TTC549 (cell line): ENCODE results near the gene ARHGEF6.
"Not testable (repeated sequence)": the region's sequence is repeated elsewhere in the genome, so short reads cannot be mapped to it uniquely, and the experiment has no call there.

Experiments used
- FAIRE-seq: peaks from 2 replicates; lab custom pipeline; 2012; peaks lifted over from hg19 to GRCh38; lab: Jason Lieb, UNC

ARHGEF6 gene, protein sequence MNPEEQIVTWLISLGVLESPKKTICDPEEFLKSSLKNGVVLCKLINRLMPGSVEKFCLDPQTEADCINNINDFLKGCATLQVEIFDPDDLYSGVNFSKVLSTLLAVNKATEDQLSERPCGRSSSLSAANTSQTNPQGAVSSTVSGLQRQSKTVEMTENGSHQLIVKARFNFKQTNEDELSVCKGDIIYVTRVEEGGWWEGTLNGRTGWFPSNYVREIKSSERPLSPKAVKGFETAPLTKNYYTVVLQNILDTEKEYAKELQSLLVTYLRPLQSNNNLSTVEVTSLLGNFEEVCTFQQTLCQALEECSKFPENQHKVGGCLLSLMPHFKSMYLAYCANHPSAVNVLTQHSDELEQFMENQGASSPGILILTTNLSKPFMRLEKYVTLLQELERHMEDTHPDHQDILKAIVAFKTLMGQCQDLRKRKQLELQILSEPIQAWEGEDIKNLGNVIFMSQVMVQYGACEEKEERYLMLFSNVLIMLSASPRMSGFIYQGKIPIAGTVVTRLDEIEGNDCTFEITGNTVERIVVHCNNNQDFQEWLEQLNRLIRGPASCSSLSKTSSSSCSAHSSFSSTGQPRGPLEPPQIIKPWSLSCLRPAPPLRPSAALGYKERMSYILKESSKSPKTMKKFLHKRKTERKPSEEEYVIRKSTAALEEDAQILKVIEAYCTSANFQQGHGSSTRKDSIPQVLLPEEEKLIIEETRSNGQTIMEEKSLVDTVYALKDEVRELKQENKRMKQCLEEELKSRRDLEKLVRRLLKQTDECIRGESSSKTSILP

DNA sequence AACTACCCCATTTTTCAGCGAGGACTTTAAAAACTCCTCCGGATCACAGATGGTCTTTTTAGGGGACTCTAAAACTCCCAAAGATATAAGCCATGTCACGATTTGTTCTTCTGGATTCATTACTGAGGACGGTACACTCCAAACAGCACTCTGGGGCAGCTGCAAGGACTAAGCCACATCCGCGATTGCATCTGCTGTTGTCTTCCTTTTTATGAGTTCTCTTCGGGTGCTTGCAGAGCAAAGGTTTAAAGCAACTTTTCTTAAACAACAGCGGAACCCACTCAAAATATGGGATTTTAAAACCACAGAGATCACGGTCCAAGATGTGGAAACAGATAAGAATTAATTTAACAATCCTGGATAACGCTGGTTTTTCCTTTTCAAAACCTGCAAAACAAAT is at the start of gene ARHGEF6:
Gene ARHGEF6, minus strand, starts transcription at position 170 of the 400 bp plus-strand sequence. Its CDS starts 50 bp downstream, at position 120.
- FAIRE-seq = no peak

DNA sequence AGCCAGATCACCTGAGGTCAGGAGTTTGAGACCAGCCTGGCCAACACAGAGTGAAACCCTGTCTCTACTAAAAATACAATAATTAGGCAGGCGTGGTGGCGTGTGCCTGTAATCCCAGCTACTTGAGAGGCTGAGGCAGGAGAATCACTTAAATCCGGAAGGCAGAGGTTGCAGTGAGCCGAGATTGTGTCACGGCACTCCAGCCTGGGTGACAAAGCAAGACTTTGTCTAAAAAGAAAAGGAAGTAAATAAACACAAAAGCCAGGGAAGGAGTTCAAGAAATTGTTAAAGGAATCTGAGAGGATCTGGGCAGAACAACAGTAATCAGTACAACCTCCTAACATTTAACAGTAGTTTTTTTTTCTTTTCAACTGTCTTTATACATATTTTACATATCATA is 48.7 kb upstream of the ARHGEF6 start:
- FAIRE-seq = no peak

DNA sequence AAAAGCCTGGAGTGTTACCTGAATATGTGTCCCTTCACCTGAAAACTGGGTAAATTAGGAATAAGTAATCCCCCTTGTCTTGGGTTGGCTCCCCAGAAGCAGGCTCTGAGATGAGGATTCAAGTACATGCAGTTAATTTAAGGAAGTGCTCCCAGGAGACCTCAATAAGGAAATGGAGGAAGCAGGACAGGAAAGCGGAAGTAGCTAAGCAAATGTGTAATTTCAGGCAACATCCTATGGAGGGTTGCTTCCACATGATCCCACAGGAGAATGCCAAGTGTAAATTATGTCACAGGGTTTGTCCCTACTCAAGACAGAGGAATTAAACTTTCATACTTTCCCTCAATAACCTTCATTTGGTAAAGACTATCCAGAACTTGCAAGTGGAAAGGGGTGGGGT is 48.1 kb upstream of the ARHGEF6 start:
- FAIRE-seq = no peak

DNA sequence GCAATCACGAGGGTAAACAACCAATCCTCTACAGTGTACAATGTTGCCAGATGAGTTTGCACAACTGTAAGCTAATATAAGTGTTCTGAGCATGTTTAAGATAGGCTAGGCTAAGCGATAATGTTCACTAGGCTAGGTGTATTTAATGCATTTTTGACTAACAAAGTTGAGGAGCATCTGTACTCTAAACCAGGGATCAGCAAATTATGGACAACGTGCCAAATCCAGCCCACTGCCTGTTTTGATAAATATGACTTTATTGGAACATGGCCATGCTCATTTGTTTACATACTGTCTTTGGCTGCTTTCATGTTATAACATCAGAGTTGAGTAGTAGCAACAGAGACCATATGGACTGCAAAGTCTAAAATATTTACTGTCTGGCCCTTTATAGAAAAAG is 46.3 kb upstream of the ARHGEF6 start:
- FAIRE-seq = no peak

DNA sequence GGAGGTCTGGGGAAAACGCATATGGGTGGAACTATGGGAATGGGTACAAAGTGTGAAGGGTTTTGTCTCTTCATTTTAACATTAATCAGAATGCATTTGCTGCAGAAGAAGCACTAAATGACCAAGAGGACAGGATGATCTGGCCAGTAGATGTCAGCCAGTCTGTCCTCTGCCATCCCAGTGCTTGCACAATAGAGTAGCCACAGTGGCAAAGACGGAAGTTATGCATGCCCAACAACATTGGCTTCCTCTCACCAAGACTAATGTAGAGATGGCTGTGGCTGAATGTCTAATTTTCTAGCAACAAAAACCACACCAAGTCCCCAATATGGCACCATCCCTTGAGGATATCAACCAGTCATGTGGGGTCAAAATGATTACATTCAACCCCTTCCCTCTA is 45.0 kb upstream of the ARHGEF6 start:
- FAIRE-seq = no peak

DNA sequence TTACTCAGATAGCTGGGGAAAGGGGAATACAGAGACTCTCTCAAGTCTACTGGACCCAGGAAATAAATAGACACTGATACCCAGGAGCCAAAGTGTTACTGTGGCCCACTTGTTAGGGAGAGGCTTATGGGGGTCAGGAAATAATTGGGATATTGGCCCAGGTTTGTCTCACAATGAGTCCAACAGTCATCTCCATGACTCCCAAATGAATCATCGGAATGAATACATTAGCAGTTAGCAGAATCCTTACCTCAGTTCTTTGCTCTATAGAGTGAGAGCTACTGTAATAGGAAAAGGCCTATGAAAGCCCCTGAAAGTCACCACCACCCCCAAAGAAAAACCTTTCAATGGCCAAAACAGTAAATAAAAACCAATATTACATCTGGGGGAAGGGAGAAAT is 42.4 kb upstream of the ARHGEF6 start:
- no peak for FAIRE-seq

DNA sequence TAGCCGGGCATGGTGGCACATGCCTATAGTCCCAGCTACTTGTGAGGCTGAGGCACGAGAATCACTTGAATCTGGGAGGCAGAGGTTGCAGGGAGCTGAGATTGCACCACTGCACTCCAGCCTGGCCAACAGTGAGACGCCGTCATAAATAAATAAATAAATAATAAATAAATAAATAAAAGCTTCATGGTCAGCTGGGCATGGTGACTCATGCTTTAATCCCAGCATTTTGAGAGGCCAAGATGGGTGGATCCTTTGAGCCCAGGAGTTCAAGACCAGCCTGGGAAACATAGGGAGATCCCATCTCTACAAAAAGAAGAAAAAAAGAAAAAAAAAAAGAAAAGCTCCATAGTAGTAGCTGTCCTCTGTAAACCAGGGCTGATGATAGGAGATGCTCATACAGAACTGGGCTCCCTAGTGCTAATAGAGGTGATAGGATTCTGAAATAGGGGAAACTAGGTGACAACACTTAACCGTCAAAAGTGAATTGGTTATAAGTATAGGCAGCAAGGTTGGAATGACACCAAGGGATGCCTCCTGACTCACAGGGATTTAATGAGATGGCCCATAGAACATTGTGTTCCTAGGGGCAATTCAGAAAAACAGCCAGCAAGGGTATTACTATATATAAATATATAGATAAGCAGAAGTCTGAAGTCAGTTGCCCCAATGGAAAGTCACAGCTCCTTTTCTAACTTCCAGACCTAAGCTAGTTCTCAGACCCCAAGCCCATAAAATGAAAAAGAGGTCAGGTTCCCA is 41.8 kb upstream of the ARHGEF6 start:
- FAIRE-seq = no peak

DNA sequence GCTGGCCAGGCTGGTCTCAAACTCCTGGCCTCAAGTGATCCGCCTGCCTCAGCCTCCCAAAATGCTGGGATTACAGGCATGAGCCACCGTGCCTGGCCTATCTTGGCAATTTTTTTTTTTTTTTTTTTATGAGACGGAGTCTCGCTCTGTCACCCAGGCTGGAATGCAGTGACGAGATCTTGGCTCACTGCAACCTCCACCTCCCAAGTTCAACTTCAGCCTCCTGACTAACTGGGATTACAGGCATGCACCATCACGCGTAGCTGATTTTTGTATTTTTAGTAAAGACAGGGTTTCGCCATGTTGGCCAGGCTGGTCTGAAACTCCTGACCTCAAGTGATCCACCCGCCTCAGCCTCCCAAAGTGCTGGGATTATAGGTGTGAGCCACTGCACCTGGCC is 39.0 kb upstream of the ARHGEF6 start:
- not testable (repeated sequence) for FAIRE-seq

DNA sequence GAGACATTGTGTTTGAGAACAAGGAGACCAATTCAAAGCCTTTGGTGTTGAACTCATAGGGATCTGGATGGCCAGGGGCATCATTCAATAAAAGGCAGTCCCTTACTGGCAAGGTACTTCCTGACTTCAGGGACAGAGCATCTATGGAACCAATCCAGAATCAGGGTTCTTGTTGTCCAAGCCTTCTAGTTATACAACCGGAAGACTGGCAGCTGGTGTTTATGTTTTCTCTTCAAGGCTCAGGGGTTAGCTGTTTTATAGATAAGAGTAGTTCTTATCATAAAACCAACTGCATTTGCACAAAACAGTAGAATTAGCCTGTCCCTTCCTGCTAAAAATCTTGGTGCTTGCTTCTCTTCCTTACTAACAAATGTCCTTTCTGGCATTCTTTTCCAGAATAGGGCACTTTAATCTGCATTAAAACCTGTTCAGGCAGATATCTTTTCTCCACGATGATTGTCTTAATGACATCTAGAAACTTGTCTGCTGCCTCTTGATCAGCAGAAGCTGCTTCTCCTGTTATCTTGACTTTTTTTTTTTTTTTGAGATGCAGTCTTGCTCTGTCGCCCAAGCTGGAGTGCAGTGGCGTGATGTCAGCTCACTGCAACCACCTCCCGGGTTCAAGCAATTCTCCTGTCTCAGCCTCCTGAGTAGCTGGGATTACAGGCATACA is 38.4 kb upstream of the ARHGEF6 start:
- no peak for FAIRE-seq

DNA sequence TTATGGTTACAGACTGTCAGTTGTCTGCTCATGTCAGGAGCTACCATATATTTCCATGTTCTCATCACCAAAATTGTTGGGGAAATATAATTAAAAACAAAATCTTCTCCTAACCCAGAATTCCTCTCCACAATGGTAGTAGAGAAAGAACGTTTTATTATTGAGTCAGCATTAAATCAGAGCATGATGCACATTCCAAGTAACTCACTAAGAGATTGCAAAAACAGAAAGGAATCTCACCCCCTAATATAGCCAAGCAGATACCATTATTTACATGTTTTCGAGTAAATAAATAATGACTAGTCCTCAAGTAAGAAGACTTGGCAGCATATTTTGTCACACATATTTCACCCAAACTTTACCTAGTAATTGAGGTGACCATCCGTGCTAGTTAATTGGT is 36.2 kb upstream of the ARHGEF6 start:
- no peak for FAIRE-seq

DNA sequence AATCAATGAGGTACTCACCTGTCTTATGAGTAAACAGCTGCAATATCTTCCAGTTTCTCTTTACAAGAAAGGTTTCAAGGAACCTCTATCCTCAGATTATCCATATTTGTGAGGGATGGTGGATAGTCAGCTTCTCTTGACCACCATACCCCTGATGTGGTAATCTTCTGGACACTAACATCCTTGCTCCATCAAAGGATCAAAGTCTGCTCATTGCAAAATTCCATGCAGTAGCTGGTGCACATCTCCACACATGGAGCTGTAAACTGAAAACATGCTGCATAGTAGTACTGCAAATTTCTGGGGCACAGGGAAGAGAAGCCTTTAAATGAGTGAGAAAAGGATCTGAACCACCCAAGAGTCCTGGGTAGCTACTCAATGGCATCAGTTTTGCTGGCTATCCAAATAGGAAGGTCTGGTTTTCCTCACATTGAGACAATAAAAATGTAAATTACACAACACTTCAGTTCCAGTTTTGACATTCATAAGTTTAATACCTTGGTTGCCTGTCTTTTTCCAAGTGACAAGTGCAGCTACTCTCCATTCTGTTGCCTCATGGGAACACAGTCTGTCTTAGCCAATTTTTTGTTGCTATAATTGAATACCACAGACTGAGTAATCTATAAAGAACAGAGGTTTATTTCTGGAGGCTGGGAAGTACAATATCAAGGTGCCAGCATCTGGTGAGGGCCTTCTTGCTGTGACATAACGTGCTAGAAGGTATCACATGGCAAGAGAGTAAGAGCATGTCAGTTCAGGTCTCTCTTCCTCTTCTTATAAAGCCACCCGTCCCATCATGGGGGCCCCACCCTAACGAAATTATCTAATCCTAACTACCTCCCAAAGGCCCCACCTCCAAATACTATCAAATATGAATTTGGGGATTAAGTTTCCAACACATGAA is 34.4 kb upstream of the ARHGEF6 start:
- FAIRE-seq = no peak

DNA sequence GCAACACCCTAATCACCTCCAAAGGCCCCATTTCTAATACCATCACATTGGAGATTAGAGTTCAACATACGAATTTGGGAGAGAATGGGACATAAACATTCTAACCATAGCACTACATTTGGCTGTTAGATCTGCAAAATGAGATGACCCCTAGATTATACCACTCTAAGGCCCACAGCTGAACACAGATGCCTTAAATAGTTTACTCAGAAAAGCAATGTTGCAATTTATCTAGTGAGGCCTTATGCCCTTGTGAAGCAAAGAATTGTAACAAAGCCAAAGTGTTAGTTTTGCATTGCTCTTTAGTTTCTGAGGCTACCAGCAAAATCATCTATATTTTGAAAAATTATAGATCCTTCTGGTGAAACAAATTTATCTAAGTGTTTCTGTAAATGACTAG is 31.6 kb upstream of the ARHGEF6 start:
- no peak for FAIRE-seq

DNA sequence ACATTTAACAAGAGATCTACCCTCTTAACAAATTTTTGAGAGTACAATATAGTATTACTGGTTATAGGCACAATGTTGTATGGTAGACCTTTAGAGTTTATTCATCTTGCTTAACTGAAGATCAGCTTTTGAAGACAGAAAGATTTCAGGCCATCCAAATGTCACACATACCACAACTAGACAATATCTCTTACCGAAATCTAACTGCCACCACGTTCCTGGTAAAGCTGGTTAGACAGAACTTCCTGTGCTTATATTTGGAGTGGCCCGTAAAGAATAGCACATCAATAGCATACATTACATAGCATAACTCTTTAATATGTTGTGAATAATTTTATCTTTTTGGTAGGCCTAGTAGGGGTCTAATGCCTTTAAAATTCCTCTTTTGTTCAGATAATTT is 29.8 kb upstream of the ARHGEF6 start:
- no peak for FAIRE-seq

DNA sequence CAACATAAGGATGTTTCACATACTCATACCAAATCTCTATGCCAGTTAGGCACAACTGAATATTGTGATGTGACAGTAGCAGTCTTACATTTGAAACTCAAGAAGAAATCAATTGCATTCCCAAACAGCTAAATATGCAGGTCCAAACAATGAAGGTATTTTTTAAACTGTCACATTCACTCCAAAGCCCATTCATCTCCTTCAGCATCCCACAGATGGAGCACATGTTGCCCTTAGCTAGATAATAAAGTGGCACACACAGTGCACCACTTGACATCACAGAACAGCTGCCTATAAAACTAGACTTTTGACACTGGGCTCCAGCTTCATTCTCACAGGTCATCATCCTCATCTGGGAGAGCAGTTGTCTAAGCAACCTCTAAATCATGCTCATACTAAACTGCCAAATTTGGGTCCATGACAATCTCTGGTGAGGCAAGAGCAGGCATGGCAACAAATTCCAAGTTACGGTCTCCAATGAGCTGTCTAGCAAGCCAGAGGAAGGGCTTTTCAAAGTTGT is 26.2 kb upstream of the ARHGEF6 start:
- FAIRE-seq = no peak

DNA sequence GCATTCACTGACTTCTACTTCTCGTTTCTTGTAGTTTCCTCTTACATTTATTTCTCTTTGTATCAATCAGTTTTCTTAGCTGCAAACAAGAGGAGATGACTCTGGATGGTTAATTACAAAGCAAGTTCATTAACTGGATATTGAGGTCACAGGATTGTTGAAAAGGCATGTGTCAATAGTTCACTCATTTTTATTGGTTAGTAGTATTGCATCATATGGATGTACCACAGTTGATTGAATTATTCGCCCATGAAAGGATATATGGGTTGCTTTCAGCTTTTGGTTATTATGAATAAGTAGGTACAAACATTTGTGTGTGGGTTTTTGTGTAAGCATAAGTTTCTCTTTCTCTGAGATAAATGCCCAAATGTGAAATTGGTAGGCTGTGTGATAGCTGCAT is 21.8 kb upstream of the ARHGEF6 start:
- FAIRE-seq = no peak

DNA sequence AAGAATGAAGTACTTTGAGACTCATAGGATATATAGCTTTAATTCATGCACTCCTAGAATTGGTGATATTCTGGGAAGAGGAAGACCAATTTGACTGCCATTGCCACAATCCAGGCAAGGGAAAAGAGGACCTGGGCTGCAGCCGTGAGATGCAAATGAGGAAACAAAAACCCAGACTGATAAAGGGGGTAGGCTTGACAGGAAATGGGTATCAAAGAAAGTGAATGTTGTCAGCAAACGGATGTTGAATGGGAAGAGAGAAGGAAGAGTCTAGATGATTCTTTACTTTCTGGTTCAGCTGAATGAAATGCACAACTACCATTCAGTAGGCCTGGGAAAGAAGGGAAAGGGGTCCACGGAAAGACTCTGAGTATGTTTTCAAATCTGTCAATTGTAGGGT is 17.1 kb upstream of the ARHGEF6 start:
- FAIRE-seq = no peak

DNA sequence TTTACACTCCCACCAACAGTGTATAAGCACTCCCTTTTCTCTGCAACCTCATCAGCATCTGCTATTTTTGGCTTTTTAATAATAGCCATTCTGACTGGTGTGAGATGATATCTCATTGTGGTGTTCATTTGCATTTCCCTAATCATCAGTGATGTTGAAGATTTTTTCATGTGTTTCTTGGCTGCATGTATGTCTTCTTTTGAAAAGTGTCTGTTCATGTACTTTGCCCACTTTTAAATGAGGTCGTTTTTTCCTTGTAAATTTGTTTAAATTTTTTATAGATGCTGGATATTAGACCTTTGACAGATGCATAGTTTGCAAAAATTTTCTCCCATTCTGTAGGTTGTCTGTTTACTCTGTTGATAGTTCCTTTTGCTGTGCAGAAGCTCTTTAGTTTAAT is 14.4 kb upstream of the ARHGEF6 start:
- FAIRE-seq = not testable (repeated sequence)

DNA sequence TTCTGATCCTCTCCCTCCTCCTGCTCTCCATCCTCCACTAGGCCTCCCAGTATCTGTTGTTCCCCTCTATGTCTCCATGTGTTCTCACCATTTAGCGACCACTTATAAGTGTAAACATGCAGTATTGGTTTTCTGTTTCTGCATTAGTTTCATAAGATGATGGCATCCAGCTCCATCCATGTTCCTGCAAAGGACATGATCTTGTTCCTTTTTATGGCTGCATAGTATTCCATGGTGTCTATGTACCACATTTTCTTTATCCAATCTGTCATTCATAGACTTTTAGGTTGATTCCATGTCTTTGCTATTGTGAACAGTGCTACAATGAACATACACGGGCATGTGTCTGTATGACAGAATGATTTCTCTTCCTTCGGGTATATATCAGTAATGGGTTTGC is 13.9 kb upstream of the ARHGEF6 start:
- FAIRE-seq = not testable (repeated sequence)

DNA sequence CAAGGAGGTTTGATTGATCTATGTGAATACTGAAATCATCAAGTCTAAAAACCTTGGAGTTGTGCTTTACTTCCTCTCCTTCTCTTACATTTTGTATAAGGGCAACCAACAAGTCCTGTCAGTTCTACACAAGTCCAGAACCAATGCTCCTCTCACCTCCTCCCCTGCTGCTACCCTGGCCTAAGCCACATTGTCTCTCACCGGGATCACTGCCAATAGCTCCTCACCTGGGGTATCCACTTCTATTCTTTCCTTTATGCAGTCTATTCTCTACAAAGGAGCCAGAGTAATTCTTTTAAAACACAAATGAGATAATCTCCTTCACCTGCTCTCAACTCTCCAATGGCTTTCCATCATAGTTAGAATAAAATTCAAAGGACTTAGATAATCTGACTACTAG is 13.3 kb upstream of the ARHGEF6 start:
- FAIRE-seq = no peak

DNA sequence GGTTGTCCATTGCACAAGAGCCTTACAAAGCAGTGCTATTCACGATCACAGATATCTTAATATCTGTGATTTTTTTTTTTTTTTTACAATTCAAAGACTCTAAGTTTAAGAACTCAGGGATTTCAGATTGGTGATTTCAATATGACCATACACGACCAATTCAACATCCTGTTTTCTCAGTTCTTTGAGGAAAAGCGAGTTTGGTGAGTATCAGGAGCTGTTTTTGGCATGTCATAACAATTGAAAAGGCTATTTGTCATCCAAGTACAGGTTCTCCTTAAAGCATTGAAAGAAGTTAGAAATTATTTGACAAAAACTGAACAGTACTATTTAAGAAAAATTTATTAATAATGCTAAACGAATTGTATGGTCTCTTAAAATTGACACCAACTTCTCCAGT is 9.1 kb upstream of the ARHGEF6 start:
- no peak for FAIRE-seq

DNA sequence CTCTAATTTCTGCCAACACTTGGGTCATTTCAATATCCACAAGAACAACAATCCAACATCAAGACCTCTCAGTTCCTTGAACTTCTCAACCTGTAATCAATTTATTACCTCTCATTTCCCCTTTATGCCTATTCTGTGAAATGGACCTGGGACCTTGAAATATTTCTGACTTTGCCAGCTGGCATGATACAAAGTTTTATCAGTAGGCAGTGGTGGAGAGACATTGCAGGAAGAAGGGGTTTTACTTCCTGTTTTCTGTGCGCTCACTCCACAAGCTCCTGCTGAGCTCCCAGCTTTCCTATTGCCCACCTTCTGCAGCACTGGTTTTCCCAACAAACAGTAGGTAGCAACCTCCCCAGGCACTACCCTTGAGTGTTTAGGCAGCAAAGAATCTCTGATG is 3.5 kb upstream of the ARHGEF6 start:
- no peak for FAIRE-seq
